Activated T-cell treated with anti-CD3 and anti-CD28 coated beads, Interleukin-2, amount 50 U/mL, for 24 hours (primary cell): Measurements from ENCODE around the gene TMEM181.
A peak's percentile ranks its signal among the peaks of the same experiment; 100 is the strongest.
"Not testable (repeated sequence)": the region's sequence is repeated elsewhere in the genome, so short reads cannot be mapped to it uniquely, and the experiment has no call there.

ENCODE experiments used
- DNase-seq: peaks from one replicate; pipeline ENCODE4 v3.0.0-alpha.2; 2020
- H3K27ac Mint-ChIP-seq: 2 replicates; pipeline ENCODE4 v1.8.0; 2020; ENCODE audit warnings: mild to moderate bottlenecking, mixed read lengths
- H3K27me3 Mint-ChIP-seq: 2 replicates; pipeline ENCODE4 v1.8.0; 2020; ENCODE audit warnings: mixed read lengths
- H3K36me3 Mint-ChIP-seq: 2 replicates; pipeline ENCODE4 v1.8.0; 2020; ENCODE audit warnings: low read depth, mixed read lengths
- H3K4me1 Mint-ChIP-seq: 2 replicates; pipeline ENCODE4 v1.8.0; 2020; ENCODE audit warnings: low read depth, mixed read lengths
- H3K4me3 Mint-ChIP-seq: 2 replicates; pipeline ENCODE4 v1.8.0; 2020; ENCODE audit warnings: mild to moderate bottlenecking, moderate library complexity, mixed read lengths
- H3K9me3 Mint-ChIP-seq: 2 replicates; pipeline ENCODE4 v1.8.0; 2020; ENCODE audit warnings: mixed read lengths

Gene TMEM181

GRCh38 chr6:158648682-158649131 is 88.8 kb downstream of the TMEM181 start:
- H3K4me1 Mint-ChIP-seq = peaks cover 73% of the 10 kb centered on the region

GRCh38 chr6:158649289-158650143 is 89.6 kb downstream of the TMEM181 start, which contains the start of gene SYTL3:
Gene SYTL3 (plus strand): TSS chr6:158650054. CDS start chr6:158663269, 13,215 bp downstream.
- Mint-ChIP-seq H3K27ac (peak within 1 kb of the TSS; percentile 98), H3K9me3 (peaks cover 2% of the 10 kb centered on the region), H3K4me3 (peak within 1 kb of the TSS; percentile 87), H3K4me1 (peaks cover 81% of the 10 kb centered on the region), H3K36me3 (peaks cover 53% of the 10 kb centered on the region), H3K27me3 (no peaks in the 10 kb centered on the region)
- DNase-seq = peak; percentile 81

More at GRCh38 chr6:158648682-158649131, 88.8 kb downstream of the TMEM181 start:
- Mint-ChIP-seq H3K27ac (peak overlapping the region; percentile 98), H3K4me3 (peak overlapping the region; percentile 87), H3K9me3 (peaks cover 2% of the 10 kb centered on the region), H3K27me3 (no peaks in the 10 kb centered on the region), H3K36me3 (peaks cover 48% of the 10 kb centered on the region)
- DNase-seq = peak; percentile 61

- not testable (repeated sequence) for H3K9me3 Mint-ChIP-seq, H3K27me3 Mint-ChIP-seq, DNase-seq
- H3K4me1 Mint-ChIP-seq = peaks cover 82% of the 10 kb centered on the region
- H3K27ac Mint-ChIP-seq = peak overlapping the region; percentile 99
- peaks cover 72% of the 10 kb centered on the region for H3K36me3 Mint-ChIP-seq
- H3K4me3 Mint-ChIP-seq = peak overlapping the region; percentile 87
Measured at GRCh38 chr6:158651981-158652737, 92.3 kb downstream of the TMEM181 start.

GRCh38 chr6:158653577-158654354 is 93.9 kb downstream of the TMEM181 start:
- no peaks in the 10 kb centered on the region for H3K27me3 Mint-ChIP-seq
- no peaks in the 10 kb centered on the region for H3K9me3 Mint-ChIP-seq
- peak overlapping the region; percentile 99 for H3K27ac Mint-ChIP-seq
- peak; percentile 85 for DNase-seq
- peak overlapping the region; percentile 87 for H3K4me3 Mint-ChIP-seq
- H3K4me1 Mint-ChIP-seq = peaks cover 77% of the 10 kb centered on the region
- peaks cover 83% of the 10 kb centered on the region for H3K36me3 Mint-ChIP-seq

DNA sequence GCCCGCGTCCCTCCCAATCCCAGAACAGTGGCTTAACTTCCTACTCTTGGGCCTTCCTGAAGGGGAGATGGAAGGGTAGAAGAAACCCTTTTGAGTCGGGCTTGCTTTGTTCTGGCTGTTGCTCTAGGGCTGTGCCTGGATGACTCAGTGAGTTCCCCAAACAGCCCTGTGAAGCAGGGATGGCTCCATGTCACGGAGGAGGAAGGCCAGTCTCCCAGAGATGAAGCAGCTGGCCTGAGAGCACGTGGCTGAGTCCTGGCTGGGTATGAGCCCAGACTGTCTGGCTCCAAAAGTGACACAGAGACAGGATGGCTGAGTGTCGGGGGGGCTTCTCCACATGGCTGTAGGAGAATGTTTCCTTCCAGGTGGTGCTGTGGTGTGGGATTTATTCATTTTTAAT is 94.6 kb downstream of the TMEM181 start:
- H3K27me3 Mint-ChIP-seq = no peaks in the 10 kb centered on the region
- H3K36me3 Mint-ChIP-seq = peaks cover 90% of the 10 kb centered on the region
- H3K9me3 Mint-ChIP-seq = no peaks in the 10 kb centered on the region
- peaks cover 77% of the 10 kb centered on the region for H3K4me1 Mint-ChIP-seq
- peak overlapping the region; percentile 87 for H3K4me3 Mint-ChIP-seq
- no peak for DNase-seq
- H3K27ac Mint-ChIP-seq = peak overlapping the region; percentile 99

- peaks cover 78% of the 10 kb centered on the region for H3K4me1 Mint-ChIP-seq
- no peaks in the 10 kb centered on the region for H3K27me3 Mint-ChIP-seq
- peak overlapping the region; percentile 87 for H3K4me3 Mint-ChIP-seq
- no peaks in the 10 kb centered on the region for H3K9me3 Mint-ChIP-seq
- H3K27ac Mint-ChIP-seq = peak overlapping the region; percentile 99
- peaks cover 90% of the 10 kb centered on the region for H3K36me3 Mint-ChIP-seq
- DNase-seq = no peak
Measured at GRCh38 chr6:158654960-158655489, 95.1 kb downstream of the TMEM181 start.

- H3K4me1 Mint-ChIP-seq = peaks cover 82% of the 10 kb centered on the region
- peak overlapping the region; percentile 87 for H3K4me3 Mint-ChIP-seq
- H3K9me3 Mint-ChIP-seq = no peaks in the 10 kb centered on the region
- H3K36me3 Mint-ChIP-seq = peaks cover 92% of the 10 kb centered on the region
- peak overlapping the region; percentile 99 for H3K27ac Mint-ChIP-seq
- no peaks in the 10 kb centered on the region for H3K27me3 Mint-ChIP-seq
- no peak for DNase-seq
Measured at GRCh38 chr6:158655569-158656450, 95.9 kb downstream of the TMEM181 start.

DNA sequence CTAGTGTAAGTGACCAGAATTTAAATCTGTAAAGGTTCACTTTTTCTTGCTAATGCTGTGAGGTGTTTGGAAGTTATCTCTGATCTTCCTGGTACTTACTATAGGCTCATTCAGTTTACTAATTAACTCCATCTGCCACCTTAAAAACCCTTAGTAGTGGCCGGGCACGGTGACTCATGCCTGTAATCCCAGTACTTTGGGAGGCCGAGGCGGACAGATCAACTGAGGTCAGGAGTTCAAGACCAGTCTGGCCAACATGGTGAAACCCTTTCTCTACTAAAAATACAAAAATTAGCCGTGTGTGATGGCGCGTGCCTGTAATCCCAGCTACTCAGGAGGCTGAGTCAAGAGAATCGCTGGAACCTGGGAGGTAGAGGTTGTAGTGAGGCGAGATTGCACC is 97.1 kb downstream of the TMEM181 start:
- peaks cover 82% of the 10 kb centered on the region for H3K4me1 Mint-ChIP-seq
- not testable (repeated sequence) for DNase-seq, H3K4me3 Mint-ChIP-seq, H3K27me3 Mint-ChIP-seq, H3K9me3 Mint-ChIP-seq
- peak overlapping the region; percentile 68 for H3K27ac Mint-ChIP-seq
- peaks cover 94% of the 10 kb centered on the region for H3K36me3 Mint-ChIP-seq

GRCh38 chr6:158660333-158660754 is 100.5 kb downstream of the TMEM181 start:
- Mint-ChIP-seq H3K36me3 (peaks cover 95% of the 10 kb centered on the region), H3K4me3 (no peak overlapping the region), H3K27ac (peak overlapping the region; percentile 24), H3K27me3 (no peaks in the 10 kb centered on the region), H3K4me1 (peaks cover 73% of the 10 kb centered on the region), H3K9me3 (no peaks in the 10 kb centered on the region)
- peak; percentile 59 for DNase-seq

DNA sequence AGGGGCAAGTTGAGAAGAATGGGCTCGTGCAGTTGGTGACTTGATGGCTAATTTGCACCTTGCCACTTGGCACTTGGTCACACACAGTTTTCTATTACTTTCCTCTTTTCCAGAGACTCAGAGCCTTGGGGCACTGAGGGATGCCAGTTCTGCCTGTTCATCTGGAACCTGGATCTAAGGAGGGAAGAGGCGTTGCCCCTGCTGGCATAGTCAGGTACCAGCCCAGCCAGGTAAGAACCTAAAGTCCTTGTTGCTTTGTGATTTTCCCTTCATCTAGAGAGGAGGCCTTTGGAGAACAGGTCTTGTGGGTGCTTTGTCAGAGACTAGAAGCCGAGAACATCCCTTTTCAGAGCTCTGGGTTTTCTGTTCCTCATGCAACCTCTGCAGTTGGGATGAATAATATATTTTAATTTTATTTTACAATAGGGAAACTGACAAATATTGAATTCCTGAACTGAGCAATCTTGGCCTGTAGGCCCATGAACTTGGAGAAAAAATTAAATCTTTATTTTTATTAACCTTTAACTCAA is 101.3 kb downstream of the TMEM181 start:
- Mint-ChIP-seq H3K9me3 (no peaks in the 10 kb centered on the region), H3K4me3 (no peak overlapping the region), H3K27ac (no peak overlapping the region), H3K4me1 (peaks cover 64% of the 10 kb centered on the region), H3K36me3 (peaks cover 95% of the 10 kb centered on the region), H3K27me3 (no peaks in the 10 kb centered on the region)
- DNase-seq = no peak

- no peak overlapping the region for H3K27ac Mint-ChIP-seq
- H3K9me3 Mint-ChIP-seq = no peaks in the 10 kb centered on the region
- no peak for DNase-seq
- H3K27me3 Mint-ChIP-seq = no peaks in the 10 kb centered on the region
- peaks cover 95% of the 10 kb centered on the region for H3K36me3 Mint-ChIP-seq
- peaks cover 60% of the 10 kb centered on the region for H3K4me1 Mint-ChIP-seq
- peak overlapping the region; percentile 67 for H3K4me3 Mint-ChIP-seq
Measured at GRCh38 chr6:158662607-158662953, 102.7 kb downstream of the TMEM181 start.

GRCh38 chr6:158662954-158663624 is 103.2 kb downstream of the TMEM181 start:
- Mint-ChIP-seq H3K36me3 (peaks cover 99% of the 10 kb centered on the region), H3K9me3 (no peaks in the 10 kb centered on the region), H3K4me1 (peaks cover 60% of the 10 kb centered on the region), H3K27ac (peak overlapping the region; percentile 63), H3K4me3 (peak overlapping the region; percentile 67), H3K27me3 (no peaks in the 10 kb centered on the region)
- no peak for DNase-seq
